Measurements from ENCODE around the gene TMEM40.

DNA sequence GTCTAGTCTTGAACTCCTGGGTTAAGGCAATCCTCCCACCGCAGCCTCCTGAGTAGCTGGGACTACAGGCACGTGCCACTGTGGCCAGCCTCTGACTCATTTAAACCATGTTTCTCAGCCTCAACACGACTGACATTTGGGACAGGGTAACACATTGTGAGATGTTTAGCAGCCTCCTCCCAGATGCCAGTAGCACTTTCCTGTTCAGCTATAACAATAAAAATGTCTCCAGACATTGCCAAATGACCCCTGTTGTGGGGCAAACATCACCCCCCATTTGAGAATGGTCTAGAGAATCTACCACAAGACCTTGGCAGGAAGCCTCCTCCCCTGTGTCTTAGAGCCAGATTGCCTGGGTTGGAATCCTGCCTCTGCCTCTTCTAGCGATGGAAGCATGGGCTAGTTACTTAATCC is 8.4 kb downstream of the TMEM40 start:
- no peak for TF ChIP-seq CTCF (IDR thresholded peaks at IDR 0.05 in 4 of 5, conservative IDR thresholded peaks at IDR 0.05 in 1 of 5)
- no peak for TF ChIP-seq POLR2A (IDR thresholded peaks at IDR 0.05)
